NCI-H1048 (cell line): ENCODE data around the gene GNGT2.

Experiments used
- DNase-seq: peaks from one replicate; lab custom pipeline; 2025; lab: John Stamatoyannopoulos, UW

The GNGT2 gene

DNA sequence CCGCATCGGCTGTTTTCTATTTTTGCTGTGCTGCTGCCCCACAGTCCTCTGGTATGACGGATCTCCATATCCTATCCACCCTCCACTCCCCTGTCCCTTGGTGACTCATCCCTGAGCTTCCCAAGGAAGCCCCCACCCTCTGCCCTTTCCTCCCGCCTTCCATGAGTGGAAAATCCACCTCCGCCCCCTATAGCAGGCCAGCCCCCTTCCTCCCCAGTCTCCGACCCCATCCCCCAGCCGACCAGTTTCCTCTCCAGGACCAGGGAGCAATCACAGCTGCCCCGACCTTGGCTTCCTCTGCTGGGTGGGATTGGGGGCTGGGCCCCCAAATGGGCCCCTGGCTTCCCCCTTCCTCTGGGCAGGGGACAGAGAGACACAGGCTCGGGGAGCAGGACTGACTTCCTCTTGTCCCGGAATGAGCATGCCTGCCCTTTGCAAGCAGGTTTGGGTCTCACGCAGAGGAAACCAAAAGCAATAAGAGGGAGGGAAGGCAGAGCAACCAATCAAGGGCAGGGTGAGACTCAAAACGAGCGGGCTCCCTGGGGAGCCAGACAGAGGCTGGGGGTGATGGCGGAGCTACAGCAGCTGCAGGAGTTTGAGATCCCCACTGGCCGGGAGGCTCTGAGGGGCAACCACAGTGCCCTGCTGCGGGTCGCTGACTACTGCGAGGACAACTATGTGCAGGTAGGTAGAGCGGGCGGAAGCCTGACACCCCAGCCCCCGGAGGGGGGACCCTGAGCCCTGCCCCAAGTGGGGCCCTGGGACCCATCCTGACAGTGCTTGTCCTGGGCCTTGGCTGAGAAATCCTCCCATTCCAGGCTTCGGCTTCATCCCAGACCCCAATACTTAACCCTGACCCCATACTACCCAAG is at the start of gene GNGT2, which contains the start of gene ABI3:
Gene GNGT2 (minus strand): TSS at position 417 of the 872 bp plus-strand sequence. CDS start 3,152 bp downstream, outside the sequence.
Gene ABI3 (plus strand): TSS at position 550 of the 872 bp plus-strand sequence. CDS start 18 bp downstream, at position 568.
- DNase-seq = no peak

DNA sequence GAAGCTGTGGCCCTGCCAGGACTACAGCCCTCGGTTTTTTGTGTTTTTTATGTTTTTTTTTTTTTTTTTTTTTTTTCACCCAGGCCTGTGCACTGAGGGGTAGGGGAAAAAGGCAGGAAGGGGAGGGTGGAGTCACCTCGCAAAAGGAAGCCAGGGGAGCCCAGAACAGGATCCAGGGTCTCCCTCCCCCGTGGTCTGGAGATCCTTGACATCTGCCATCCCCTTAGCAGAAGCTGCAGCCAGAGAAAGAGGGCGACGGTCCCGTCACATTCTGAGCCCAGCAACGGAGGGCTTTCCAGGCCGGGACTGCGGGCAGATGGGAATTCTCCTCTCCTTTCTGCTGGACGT is 49.3 kb upstream of the GNGT2 start:
- DNase-seq = no peak

DNA sequence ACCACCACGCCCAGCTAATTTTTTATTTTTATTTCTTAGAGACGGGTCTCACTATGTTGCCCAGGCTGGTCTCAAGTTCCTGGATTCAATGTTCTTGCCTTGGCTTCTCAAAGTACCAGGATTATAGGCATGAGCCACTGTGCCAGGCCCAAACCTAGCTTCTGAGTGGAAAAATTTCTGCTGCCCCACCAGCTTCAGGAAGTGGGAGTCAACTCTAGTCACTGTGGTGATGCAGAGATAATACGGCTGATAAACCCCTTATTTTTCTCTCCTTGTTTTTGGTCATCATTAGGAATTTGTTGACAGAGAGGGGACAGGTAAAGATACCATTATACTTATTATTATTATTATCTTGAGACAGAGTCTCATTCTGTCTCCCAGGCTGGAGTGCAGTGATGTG is 48.0 kb upstream of the GNGT2 start:
- no peak for DNase-seq

DNA sequence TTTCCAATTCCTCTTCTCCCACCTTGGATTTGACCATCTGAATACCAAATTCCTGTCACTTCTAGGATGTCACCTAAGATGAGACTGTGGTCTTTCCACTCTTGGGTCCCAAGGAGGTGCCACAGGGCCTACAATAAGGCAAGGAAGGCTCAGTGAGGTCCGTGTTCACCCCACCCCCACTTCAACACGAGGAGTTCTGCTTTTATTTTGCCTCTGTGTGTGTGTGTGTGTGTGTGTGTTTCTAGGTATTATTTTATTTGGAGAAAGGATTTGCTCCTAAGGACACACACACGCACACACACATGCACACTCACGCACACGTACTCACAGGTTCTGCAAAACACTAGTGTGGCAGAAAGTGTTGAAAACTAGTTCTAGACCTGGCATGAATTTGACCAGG is 44.8 kb upstream of the GNGT2 start:
- no peak for DNase-seq

DNA sequence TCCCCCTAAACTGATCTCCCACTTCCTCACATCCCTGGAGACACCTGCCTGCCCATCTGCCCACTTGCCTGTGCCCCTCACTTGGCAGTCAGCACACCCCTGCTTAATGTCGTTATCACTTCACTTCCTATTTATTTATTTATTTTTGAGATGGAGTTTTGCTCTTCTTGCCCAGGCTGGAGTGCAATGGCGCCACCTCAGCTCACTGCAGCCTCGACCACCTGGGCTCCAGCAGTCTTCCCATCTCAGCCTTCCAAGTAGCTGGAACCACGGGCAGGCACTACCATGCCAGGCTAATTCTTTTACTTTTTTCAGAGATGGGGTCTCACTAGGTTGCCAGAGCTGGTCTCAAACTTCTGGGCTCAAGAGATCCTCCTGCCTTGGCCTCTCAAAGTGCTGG is 43.7 kb upstream of the GNGT2 start:
- no peak for DNase-seq

DNA sequence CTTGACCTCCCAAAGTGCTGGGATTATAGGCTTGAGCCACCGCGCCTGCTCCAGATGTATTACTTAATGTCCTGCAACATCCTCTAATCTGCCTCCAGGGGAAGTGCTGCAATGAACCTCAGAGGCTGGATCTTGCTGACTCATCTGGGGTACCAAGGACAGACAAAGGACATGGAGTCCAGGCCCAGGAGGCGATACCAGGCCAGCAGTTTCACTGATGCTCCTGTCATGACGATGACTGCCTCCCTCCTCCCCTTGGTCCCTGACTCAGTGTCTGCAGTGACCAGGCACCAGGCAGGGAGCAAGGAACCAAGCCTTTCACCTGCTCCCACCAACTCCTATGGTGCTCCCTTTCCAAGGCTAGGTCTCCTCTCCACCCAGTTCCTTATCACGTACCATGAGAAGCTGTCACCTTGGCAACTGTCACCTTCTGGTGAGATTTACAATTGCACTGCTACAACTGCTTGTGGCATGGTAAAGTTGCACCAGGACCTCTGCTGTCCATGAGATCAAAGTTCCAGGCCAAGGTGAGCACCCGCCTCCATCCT is 41.8 kb upstream of the GNGT2 start:
- no peak for DNase-seq

DNA sequence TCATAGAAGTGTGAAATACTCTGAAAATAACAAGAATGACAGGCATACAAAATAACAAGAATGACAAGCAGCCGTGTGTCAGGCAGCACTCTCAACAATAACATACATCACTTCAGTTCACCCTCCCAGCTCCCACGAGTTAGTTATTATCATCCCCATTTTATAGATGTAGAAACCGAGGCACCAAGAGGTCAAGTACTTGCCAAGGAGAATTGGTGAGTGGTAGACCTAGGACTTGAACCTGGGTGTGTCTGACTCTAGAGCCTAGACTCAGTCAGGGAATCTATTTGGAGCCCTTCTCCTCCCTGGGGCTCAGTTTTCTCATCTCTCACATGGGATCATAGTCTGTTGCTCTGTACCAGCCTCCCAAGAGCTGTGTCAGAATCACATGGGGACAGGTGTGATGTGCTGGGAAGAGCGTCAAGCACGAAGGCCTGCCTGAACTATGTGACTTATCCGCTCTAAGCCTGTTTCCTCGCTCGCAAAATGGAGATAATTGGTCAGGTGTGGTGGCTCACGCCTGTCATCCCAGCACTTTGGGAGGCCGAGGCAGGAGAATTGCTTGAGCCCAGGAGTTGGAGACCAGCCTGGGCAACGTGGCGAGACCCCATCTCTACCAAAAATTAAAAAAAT is 39.6 kb upstream of the GNGT2 start:
- DNase-seq = no peak

DNA sequence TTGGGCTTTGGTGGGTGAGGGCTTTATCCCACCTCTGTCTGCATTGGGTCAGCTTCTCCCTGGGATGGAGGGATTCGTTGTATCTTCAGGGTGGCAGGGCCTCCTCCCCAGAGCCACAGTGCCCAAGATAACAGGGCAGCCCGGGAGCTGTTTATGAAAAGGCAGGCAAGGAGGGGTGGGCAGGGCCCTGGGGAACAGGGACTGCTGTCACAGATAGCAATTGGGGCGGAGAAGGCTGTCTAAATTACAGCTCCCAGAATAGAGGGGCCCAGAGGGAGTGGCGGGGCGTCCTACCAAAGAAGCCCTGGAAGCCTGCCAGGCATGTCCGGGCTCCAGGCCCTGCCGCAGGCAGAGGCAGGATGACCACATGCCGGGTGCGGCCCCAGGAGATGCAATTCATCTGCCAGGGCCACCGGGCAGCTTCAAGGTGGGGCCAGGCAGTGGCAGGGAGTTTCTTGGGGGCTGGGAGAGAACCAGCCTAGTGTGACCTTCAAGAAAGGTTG is 39.0 kb upstream of the GNGT2 start:
- no peak for DNase-seq

DNA sequence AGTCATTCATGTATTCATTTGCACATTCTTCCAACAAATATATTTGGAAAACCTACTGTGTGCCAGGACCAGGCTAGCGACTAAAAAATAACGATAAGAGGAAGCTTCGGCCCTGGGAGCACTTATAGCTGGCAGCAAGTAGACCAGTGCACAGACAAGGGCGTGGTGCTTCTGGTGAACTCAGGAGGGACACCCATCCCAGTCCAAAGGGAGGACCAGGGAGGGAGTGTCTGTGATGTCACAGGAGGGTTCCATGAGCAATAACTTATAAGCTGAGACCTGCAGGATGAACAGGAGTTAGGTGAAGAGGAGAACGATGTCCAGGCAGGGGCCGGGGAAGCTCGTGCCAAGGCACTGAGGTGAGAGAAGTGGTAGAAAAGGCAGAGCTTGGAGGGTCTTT is 37.6 kb upstream of the GNGT2 start:
- DNase-seq = no peak

DNA sequence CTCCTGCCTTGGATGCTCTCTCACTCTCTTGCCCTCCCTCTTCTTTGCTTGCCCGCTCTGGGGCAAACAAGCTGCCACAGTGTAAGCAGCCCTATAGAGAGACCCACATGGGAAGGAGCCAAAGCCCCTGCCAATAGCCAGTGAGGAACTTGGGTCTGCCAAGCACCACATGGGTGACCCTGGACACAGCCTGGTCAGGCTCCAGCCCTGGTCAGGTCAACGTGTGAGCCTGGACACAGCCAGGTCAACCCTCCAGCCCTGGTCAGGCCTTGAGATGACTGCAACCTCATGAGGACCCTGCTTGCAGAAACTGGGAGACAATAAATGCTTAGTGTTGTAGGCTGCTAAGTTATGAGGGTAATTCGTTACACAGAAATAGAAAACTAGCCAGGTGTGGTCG is 34.5 kb upstream of the GNGT2 start:
- DNase-seq = no peak

DNA sequence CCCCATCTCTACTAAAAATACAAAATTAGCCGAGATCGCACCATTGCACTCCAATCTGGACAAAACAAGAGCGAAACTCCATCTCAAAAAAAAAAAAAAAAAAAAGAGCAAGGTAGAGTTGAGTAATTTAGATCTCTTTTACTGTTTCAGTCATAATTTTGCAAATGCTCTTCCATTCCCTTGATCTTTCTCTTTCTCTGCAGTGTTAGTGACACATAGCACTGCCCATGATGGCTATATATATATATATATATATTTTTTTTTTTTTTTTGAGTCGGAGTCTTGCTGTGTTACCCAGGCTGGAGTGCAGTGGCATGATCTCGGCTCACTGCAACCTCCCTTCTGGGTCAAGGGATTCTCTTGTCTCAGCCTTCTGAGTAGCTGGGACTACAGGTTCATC is 32.4 kb upstream of the GNGT2 start:
- no peak for DNase-seq

DNA sequence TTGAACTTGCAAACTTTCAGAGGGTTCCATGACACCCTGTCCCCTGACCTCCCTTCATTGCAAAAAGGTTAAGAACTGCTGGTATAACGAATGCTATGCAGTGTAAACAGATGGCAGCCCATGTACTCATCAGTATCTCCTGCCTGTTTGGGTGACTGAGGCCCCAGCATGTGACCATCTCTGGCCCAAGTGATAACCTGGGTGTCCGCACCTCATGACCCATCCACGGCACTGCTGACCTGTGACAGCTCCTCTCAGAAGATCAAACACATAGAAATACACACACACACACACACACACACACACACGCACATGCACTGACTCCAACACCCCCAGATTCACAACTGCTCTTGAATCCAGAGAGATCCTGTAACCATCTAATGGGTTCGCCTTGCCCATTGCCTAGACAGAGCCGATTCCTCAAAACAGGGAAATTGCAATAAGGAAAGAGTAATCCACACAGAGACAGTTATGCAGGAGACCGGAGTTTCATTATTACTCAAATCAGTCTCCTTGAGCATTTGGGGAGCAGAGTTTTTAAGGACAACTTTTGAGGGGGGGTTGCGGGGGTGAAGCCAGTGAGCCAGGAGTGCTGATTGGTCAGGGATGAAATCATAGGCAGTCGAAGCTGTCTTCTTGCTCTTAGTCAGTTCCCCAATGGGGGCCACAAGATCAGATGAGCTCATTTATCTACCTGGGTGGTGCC is 31.5 kb upstream of the GNGT2 start:
- DNase-seq = no peak

DNA sequence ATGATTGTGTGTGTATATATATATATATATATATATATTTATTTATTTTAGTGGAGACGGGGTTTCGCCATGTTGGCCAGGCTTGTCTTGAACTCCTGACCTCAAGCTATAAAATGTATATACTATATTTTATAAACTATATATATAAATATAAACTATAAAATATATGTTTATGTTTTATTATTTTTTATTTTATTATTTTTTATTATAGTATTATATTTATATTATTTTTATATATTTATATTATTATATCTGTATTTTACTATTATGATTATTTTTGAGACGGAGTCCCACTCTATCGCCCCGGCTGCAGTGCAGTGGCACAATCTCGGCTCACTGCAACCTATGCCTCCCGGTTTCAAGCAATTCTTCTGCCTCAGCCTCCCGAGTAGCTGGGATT is 30.7 kb upstream of the GNGT2 start:
- DNase-seq = no peak

DNA sequence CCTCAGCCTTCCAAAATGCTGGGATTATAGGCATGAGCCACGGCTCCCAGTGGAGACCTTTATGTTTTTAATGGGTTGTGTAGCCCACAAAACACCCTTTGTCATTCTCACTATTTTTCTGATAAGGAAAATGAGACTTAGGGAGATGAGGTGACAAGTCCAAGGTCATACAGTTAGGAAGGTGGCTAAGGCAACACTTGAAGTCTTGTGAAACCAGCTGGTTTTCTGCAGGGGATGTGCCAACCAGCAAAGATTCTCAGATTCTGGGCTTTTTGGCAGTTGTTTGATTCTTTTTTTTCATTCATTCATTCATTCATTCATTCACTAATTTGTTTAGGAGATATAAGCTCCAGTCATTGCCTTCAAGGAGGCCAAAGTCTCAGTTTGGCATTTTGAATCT is 30.2 kb upstream of the GNGT2 start:
- DNase-seq = no peak

DNA sequence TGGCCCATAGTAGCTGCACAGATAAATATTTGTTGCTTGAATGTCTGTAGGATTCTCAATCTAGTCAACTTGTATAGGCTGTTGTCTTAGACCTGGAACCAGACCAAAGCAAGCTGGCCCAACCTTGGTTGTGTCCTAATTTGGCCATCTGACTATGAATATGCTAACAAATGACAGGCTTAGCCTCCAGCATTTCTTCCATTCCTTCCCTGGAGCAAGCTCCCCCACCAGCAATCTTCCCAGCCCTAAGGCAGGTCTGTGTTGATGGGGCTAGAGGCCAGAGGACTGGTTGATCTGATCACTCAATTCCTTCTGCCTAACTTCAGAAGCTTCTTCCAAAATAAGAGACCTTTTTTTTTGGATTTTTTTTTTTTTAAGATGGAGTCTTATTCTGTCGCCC is 29.6 kb upstream of the GNGT2 start:
- no peak for DNase-seq

DNA sequence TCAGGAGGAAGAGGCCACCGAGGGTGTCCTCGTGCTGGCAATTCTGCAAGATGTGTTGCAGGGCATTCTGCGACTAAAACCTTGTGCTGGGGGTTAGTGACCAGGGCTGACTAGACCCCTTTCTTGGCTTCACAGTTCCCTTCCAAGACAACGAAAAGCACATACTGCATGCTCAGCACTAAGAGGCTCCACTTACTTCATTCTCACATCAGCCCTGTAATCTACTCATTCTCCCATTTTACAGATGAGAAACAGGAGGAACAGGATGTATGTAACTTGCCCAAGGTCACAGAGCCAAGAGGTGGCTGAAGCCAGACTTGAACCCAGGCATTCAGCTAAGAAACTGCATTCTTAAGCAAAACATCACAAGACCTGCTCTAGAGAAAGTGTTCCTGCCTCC is 25.5 kb upstream of the GNGT2 start:
- DNase-seq = no peak

DNA sequence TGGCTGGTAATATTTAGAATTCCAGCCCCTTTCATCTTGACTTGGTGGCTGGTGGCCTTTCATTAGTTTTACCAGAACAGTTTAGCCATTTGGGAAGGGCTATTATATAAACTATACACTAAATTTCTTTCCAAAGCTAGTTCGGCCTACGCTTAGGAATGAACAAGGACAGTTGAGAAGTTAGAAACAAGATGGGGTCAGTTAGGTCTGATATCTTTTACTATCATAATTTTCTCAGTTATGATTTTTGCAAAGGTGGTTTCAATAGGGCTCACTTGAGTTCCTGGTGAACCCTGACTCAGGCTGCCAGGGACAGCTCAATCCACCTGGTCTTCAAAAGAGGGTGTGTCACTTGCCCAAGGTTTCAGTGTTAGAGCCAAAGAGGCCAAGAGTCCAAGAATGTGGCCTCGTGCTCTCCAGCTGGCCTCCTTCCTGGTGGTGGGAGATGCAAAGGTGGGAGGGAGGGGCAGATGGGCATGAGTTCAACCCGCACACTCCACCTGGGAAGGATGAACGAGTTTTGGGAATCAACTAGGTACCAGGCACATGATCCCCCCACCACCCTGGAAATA is 24.2 kb upstream of the GNGT2 start:
- no peak for DNase-seq

DNA sequence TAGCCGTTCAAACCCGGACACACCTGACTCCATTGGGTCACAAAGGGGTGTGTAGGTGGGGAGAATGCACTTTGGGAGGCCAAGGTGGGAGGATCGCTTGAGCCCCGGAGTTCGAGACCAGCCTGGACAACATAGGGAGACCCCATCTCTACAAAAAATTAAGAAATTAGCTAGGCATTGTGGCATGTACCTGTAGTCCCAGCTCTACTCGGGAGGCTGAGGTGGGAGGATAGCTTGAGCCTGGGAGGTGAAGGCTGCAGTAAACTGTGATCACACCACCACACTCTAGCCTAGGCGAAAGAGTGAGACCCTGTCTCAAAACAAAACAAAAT is 21.2 kb upstream of the GNGT2 start:
- no peak for DNase-seq

DNA sequence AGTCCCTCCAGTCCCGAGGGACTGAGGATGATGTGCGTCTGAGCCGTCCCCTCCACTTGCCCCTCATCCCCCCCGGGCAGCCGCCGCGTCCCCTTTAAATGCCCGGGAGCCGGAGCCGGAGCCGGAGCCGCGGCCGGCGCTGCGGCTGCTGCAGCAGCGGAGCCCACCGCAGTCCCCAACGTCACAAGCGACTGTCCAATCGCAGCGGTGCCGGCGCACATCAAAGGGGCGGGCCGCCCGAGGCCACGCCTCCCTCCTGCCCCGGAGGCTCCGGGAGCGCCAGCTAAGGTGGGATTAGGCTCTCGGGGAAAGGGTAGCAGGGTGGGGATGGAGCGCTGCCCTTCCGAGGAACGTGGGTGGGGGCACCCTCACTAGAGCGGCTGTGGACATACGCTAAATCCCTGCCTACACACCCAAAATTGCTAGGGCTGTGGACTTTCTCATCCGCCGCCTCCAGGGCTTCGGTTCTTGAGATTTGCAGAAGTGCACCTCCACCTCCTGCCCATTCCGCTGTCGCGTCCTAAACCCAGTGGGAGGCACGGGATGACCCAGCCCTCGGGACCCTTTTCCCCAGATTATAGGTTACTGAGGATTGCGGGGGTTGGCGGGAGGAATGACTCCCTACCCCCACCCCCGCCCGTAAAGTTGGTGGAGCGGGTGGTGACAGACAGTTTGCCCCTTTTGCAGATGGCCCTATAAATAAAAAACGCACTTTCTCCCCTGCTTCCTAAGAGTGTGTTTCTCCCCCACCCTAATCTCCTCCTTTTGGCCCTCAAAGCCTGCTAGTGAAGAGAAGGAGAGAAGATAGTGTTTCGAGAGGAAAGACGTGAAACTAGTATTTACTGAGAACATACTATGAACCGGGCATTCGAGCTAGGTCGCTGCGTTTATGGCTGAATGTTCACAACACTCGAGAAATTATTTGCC is 20.5 kb upstream of the GNGT2 start, which contains the start of gene PHOSPHO1:
Gene PHOSPHO1 (minus strand): TSS at position 152 of the 927 bp plus-strand sequence. CDS start 4,096 bp downstream, outside the sequence.
- DNase-seq = peak; percentile 14

DNA sequence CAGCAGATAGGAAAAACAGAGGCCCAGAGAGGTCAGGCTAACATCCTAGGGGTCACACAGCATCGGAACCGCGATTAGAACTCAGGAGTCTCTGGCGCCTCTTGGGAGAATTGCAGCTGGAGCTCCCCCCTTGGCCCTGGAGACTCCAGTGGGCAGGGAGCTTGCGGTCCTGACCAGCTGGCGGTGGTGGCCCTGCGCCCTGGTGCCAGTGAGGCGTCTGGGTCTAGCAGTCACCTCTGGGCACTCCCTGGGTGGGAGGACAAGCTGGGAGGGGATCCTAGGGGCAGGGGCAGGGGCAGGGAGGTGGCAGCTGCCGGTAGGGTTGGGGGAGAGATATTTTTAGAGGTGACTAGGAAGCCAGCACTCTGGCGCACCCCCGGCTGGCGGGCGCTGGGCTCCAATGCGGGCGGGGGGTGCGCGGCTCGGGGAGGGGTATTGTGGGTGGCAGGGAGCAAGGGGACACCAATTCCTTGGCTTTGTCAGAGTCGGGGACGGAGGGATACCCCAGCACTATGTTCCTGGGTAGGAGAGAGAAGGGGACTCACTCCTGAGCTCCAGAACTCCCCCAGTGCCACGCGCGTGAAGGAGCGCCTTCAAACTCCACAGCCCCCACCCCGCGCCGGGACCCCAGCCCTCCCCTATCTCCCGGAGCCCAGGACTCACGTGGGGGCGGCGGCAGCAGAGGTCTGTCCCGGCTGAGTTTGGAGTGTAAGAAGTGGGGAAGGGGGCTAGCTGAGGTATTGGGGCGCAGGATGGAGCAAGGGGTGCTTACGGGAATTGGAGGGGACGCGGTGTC is 19.6 kb upstream of the GNGT2 start:
- DNase-seq = no peak
